AG04449 (cell line): Measurements from ENCODE around the gene CYP3A7.
"Not testable (repeated sequence)": the region's sequence is repeated elsewhere in the genome, so short reads cannot be mapped to it uniquely, and the experiment has no call there.

ENCODE experiments used
- CTCF ChIA-PET: fragments of 350-600 bp; formaldehyde crosslinking; extraction: SDS; loops from one replicate; lab custom pipeline; 2021; ENCODE audit warnings: antibody characterized with exemption; lab: Yijun Ruan, JAX
- POLR2A ChIA-PET: fragments of 400-600, 350-600 bp; formaldehyde crosslinking; extraction: SDS; loops from one replicate; lab custom pipeline; 2020; ENCODE audit warnings: antibody characterized with exemption, inconsistent platforms; lab: Yijun Ruan, JAX
- DNase-seq: peaks from one replicate; pipeline ENCODE4 v3.0.0-alpha.2; 2010; ENCODE audit warnings: low read depth, low spot score
- H3K4me3 ChIP-seq: 2 replicates; pipeline ENCODE4 v1.5.1; 2011; ENCODE audit warnings: low read depth, mild to moderate bottlenecking, control low read depth, low read length
- CTCF ChIP-seq: IDR thresholded peaks from one replicate; pipeline ENCODE4 v1.5.1; 2011; ENCODE audit warnings: mild to moderate bottlenecking, moderate library complexity, low read length, control low read depth, inconsistent platforms; ENCODE audit not compliant: insufficient read depth; ENCODE audit errors: missing control alignments

The CYP3A7 gene

GRCh38 chr7:99741441-99741795 is 6.4 kb upstream of the CYP3A7 start:
- no peak overlapping the region for H3K4me3 ChIP-seq
- no peak for TF ChIP-seq CTCF
- no peak for DNase-seq
- CTCF ChIA-PET, result no interaction called here
- POLR2A ChIA-PET, result no interaction called here

GRCh38 chr7:99740573-99741440 is 5.8 kb upstream of the CYP3A7 start:
- DNase-seq, result peak; percentile 14
- ChIA-PET CTCF (no interaction called here), POLR2A (no interaction called here)

GRCh38 chr7:99739699-99740572 is 4.9 kb upstream of the CYP3A7 start:
- ChIA-PET CTCF (no interaction called here), POLR2A (no interaction called here)

More at GRCh38 chr7:99740573-99741440, 5.8 kb upstream of the CYP3A7 start:
- no peak for TF ChIP-seq CTCF
- H3K4me3 ChIP-seq, result no peak overlapping the region

GRCh38 chr7:99737726-99738125 is 2.7 kb upstream of the CYP3A7 start:
- POLR2A ChIA-PET, result no interaction called here
- no peak overlapping the region for H3K4me3 ChIP-seq
- CTCF ChIA-PET, result no interaction called here
- TF ChIP-seq CTCF, result no peak
- no peak for DNase-seq

More at GRCh38 chr7:99739699-99740572, 4.9 kb upstream of the CYP3A7 start:
- DNase-seq, result no peak
- no peak for TF ChIP-seq CTCF
- H3K4me3 ChIP-seq, result no peak overlapping the region

- H3K4me3 ChIP-seq, POLR2A ChIA-PET, DNase-seq, CTCF ChIA-PET: not testable (repeated sequence)
Measured at GRCh38 chr7:99736667-99737066, 1.7 kb upstream of the CYP3A7 start.

GRCh38 chr7:99733448-99733847 is 1.5 kb downstream of the CYP3A7 start:
- H3K4me3 ChIP-seq, result no peak overlapping the region
- ChIA-PET POLR2A (no interaction called here), CTCF (no interaction called here)
- TF ChIP-seq CTCF, result peak; percentile 8
- no peak for DNase-seq
